Gastrocnemius medialis (tissue), 4 donors: ENCODE data around the gene GPR157.

Experiments used
- CTCF ChIP-seq, 5 experiments: fragments of 450-650 bp in 3 of 5; fragments of 200-600 bp in 2 of 5; sonication (generic) in 2 of 5; IDR thresholded peaks in 4 of 5; conservative IDR thresholded peaks in 1 of 5; 1 replicate in 4 of 5; 2 replicates in 1 of 5; pipeline ENCODE4 v1.5.1; 2016 to 2019; ENCODE audit warnings: antibody characterized with exemption in 5 of 5, mild to moderate bottlenecking in 3 of 5, moderate library complexity in 3 of 5
- POLR2A ChIP-seq, 2 donors: fragments of 450-650 bp; IDR thresholded peaks; one replicate each; pipeline ENCODE4 v1.6.1; 2017; ENCODE audit warnings: antibody characterized with exemption in 2 of 2, mild to moderate bottlenecking in 2 of 2, moderate library complexity in 2 of 2

- TF ChIP-seq CTCF (IDR thresholded peaks at IDR 0.05 in 4 of 5, conservative IDR thresholded peaks at IDR 0.05 in 1 of 5) (no peak), POLR2A (IDR thresholded peaks at IDR 0.05) (no peak)
Observed at GRCh38 chr1:9161963-9162362, 33.1 kb upstream of the GPR157 start.
